Measurements from ENCODE around the gene RHOXF1.

DNA sequence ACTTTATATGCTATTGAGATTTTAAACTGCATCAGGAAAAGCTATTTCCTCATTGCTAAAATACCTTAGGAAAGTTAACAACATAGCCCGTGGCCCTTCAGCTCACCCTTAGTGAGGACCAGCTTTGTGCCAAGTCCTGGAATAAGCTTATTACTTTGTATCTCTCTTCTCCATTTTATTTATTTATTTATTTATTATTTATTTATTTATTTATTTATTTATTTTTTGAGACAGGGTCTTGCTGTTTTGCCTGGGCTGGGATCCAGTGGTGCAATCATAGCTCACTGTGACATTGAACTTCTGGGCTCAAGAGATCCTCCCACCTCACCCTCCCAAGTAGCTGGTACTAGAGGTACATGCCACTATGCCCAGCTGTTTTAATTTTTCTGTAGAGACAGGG lies 6.3 kb downstream of the RHOXF1 start:
- no peak for TF ChIP-seq CTCF (IDR thresholded peaks at IDR 0.05)
- TF ChIP-seq POLR2A (IDR thresholded peaks at IDR 0.05) = no peak
